Measurements from ENCODE around the gene SMARCA4.

Gene SMARCA4

DNA sequence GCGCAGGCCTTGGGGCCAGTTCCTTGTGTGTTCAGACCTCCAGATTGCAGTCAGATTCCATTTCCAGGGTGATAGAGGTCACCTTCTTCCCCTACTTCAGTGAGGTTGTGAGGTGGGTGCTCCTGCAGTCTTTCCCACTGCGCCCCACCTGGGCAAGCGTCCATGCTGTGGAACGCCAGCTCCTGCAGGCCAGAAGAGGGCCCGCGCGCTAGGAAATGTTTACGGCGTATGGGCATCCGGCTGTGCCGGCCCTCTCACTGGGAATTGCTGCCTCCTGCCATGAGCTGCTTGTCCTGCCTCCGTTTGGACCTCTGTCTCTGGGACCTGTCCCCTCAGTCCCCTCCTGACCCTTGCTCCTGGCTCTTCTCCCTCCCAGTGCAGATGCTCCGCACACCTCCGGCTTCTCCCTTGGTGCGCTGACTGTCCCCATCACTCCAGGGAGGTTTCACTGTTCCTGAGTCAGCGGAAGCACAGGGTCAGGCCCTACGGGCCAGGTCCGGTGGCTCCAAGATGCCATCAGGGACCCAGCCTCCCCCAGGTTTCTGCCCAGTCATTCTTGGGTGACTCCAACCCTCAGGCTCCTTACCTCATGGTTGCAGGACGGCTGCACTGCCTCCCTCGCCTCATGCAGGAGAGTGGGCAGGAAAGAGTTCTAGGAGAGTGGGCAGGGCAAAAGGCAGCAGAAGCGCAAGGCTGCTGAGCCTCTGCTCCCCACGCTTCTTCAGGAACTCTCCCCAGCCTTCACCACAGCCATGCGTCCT, 56.6 kb downstream of the SMARCA4 start:
- DNase-seq = no peak

DNA sequence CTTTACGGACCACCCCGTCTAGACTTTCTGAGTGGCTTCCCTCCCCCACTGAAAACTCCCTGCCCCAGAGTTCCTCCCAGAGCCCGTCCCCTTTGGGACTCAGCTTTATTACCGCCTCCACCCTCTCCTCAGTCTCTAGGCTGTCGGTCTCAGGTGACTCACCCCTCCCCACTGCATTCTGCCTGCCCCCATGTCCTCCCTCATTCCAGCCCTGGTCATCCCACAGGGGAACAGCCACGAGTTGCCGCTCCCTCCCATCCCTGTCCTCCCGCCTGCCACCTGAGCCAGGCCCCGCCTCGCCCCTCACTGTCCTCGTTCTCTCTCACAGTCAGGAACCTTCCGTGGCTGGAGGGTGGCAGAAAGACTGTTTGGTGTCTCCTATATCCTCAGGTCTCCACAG, 57.3 kb downstream of the SMARCA4 start:
- DNase-seq = no peak

DNA sequence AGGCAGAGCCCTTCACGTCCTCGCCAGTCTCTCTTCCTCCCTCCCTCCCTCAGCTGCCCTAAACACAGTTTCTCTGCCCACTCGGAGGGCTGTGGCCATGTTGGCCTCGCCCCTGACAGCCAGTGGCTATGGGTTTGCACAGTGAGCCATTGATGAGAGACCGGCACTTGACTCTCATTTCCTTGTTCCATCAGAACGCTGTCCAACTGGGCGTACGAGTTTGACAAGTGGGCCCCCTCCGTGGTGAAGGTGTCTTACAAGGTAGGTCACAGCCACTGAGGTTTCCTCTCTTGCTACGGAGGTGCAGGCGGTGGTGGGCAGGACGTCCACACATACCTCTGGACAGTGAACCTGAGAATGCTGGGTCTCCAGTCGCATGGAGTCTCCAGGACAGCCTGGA, 57.9 kb downstream of the SMARCA4 start:
- no peak for DNase-seq

DNA sequence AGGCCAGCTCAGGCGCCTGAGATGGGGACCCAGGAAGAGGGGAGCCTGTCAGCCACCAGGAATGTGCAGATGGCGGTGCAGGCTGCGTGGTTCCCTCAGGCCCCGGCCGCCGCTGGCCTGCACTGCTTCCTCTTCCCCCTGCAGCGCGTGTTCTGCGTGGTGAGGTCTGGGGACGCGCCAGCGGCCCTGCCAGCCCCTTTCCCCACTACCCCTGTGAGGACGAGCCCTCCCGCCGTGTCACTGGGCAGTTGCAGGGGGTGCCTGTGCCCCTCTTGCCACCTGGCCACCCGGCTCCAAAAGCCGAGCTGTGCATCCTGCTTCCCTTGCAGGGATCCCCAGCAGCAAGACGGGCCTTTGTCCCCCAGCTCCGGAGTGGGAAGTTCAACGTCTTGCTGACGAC, 58.4 kb downstream of the SMARCA4 start:
- no peak for DNase-seq

DNA sequence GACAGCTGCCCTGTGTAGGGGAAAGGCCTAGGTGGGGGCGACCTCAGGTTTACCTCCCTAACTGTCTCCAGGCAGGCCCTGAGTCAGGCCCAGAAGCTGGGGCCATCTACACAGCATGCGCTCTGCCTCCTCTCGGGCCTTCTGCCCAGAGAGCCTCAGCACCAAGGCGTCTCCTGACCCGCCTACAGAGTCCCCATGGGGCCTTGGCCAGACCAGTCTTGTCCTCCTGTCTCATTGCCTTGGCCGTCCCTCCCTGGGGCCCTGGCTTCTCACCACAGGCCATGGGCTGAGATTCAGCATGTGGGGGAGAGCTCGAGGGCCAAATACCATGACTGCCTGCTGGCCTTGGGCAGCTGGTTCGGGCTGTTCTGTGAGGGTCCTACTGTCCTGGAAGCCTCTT, 59.0 kb downstream of the SMARCA4 start:
- no peak for DNase-seq

DNA sequence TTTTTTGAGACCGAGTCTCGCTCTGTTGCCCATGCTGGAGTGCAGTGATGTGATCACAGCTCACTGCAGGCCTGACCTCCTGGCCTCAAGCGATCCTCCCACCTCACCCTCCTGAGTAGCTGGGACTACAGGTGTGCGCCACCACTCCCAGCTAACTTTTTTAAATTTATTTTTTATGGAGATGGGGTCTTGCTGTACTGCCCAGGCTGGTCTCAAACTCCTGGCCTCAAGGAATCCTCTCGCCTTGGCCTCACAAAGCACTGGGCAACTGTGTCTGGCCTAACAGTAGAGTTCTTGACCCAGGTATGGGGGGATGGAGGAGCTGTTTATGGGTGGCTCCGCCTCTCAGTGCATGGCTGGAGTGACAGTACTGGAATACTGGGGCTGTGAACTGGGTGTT, 59.6 kb downstream of the SMARCA4 start:
- DNase-seq = no peak

DNA sequence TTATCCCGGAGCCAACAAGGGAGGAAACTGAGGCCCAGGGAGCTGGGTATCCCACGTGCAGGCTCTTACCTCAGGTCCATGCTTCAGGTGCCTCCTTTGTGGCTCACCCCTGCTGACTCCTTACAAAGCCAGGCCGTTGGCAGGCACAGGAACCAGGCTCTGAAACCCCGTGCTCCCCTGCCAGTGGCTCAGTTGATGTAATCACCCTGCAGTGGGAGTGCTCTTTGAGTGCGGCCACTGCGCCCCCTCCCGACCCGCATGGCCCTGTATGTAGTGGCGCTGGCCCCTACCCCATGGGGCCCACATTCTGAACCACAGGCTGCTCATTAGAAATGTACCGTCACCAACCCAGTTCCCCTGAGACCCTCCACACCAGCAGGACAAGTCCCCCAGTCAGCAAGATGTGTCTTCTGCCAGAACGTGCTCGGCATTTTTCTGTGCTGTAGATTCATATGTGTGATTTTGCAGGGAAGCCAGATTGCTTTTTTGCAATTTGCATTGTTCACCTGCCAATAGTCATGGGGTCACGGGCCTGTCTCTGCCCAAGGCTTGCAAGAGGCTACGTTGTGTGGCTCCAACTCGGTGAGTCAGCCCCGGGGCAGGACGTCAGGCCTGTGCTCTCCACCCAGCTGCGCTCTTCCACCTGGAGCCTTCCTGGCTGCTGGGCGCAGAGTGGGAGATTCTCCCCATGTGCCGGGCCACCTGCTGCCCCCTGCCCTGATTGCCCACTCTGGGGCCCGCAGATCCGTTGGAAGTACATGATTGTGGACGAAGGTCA, 60.3 kb downstream of the SMARCA4 start:
- DNase-seq = no peak

DNA sequence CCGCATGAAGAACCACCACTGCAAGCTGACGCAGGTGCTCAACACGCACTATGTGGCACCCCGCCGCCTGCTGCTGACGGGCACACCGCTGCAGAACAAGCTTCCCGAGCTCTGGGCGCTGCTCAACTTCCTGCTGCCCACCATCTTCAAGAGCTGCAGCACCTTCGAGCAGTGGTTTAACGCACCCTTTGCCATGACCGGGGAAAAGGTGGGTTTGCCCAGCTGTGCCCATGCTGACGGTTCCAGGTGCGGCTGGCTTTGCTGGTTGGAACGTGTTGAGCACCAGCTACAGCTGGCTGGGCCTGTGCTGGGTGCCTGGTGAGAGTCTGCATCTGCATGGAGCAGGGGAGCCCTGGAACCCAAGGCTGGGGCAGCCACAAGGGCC, 60.9 kb downstream of the SMARCA4 start:
- DNase-seq = no peak

DNA sequence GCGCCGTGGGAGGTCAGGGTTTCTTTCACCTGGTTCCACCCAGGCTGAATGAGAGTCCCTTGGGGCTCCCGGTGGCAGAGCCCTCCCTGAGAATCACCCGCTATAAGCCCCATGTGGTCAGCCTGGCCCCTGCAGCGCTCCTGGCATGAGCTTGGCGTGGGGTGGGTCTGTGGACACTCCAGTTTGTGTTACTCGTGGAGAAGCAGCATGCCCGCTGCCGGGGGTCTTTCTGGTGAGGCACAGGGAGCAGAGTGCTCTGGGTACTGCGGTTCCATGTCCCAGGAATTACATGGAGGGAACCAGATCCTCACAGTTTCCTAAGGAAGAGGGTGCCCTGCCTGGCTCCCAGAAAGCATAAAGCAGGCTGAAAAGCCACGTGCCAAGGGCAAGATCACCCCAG, 62.2 kb downstream of the SMARCA4 start:
- DNase-seq = no peak

DNA sequence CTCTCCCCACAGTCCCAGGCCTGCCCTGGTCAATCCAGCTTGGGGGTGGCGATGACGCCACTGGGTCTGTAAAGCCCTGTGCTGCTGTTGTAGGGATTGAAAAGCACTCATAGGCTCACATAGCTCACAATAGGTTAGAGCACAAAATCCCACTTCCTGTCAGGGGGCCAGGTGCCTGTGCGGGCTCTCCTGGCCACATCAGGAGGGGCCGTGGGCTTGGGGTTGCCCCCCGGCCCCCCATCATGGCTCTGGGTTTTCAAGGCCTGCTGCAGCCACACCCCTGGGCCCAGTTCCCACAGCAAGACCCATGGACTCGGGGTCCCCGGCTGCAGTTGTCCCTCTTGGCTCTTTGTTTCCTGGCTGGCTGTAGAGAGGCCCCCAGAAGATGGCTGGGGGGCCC, 62.9 kb downstream of the SMARCA4 start:
- DNase-seq = no peak

DNA sequence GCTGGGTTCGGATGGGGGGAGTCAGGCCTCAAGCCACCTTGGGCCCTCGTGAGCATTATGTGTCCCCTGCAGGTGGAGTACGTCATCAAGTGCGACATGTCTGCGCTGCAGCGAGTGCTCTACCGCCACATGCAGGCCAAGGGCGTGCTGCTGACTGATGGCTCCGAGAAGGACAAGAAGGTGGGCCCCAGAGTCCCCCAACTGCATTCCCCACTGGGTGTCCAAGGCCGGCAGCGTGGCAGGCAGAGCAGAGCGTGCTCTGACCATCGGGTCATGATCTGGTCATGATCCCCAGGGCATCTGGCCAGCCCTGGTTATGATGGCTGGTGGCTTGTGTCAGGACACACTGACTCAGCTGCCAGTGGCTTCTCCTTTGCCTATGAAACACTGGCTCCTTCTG, 63.4 kb downstream of the SMARCA4 start:
- DNase-seq = no peak

DNA sequence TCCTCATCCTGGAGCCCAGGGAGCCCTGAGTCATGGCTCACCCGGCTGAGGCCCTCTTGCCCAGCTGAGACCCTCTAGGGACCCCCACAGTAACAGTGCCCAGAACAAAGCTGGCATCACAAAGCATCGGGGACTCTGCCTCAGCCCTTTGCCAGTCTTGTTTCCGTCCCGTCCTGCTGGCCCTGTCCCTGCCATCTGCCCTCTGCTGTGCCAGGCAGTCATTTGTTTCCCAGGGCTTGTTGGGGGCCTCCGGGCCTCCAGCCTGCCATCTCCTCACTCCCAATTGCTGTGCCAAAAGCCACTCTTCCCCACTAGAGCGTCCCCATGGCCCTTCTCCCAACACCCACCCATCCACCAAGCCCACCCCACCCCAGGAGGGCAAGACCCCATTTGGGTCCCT, 64.2 kb downstream of the SMARCA4 start:
- no peak for DNase-seq

DNA sequence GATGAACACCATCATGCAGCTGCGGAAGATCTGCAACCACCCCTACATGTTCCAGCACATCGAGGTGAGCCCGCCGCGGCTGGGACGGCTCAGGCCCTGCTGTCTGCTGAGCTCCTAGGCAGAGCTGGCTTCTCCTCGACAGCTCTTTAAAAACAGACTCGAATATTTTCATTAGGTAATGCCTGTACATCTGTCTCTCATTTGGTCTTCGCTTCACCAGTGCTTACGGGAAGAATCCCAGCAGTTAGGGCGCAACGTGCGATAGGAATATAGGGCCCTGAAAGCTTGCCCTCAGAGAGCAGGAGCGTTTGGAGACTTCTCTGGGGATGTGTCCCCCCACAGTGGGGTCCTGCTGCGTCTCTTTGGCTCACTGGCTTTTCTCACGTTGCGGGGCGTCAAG, 64.6 kb downstream of the SMARCA4 start:
- DNase-seq = no peak

DNA sequence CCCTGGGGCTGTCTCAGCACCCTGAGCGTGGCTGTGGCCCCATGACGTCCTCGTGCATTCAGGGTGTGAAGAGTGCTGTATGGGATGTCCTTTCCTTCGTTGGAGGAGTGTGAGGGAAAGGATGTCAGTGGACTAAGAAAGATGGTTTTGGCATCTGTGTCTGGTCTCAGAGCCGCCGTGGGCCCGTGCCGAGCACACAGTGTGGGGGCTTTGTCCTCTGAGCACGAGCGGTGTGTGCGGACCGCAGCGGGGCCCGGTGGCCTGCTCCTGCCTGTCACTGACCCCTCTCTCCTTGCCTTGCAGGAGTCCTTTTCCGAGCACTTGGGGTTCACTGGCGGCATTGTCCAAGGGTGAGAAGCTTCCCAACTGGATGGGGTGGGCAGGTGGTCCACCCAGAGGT, 65.2 kb downstream of the SMARCA4 start:
- no peak for DNase-seq

DNA sequence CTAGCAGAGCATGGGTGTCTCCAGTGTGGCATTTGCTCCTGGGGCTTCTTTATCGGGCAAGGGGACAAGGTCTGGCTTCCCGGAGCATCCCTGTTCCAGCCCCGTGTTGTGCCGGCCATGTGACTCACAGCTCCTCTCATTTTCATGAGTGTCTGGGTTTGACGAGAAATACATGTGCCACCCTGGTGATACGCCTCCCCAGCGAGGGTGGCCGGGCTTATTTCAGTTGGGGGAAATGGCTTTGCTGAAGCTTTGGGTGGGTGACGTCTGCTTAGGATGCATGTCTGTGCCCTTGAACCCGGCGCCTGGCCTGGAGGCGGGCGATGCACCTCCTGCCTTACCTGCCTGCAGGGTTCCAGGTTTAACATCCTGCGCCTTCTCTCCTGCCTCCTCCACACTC, 66.6 kb downstream of the SMARCA4 start:
- no peak for DNase-seq

DNA sequence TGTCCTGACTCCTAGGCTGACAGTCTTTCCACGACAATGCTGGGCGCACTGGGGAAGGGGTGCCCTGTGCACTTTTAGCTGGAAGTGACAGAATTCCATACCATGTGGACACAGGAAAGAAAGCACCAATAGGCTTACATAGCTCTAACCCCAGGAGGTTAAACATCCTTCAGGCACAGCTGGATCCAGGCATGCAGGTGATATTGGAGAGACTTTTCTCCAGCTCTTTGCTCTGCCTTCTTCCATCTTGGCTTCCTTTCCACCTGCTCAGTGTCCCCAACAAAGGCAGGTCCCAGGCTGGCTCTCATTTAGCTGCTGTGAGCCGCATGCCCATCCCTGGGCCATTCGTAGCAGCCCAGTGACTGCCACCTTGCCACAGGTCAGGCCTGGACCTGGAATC, 67.3 kb downstream of the SMARCA4 start:
- DNase-seq = no peak

DNA sequence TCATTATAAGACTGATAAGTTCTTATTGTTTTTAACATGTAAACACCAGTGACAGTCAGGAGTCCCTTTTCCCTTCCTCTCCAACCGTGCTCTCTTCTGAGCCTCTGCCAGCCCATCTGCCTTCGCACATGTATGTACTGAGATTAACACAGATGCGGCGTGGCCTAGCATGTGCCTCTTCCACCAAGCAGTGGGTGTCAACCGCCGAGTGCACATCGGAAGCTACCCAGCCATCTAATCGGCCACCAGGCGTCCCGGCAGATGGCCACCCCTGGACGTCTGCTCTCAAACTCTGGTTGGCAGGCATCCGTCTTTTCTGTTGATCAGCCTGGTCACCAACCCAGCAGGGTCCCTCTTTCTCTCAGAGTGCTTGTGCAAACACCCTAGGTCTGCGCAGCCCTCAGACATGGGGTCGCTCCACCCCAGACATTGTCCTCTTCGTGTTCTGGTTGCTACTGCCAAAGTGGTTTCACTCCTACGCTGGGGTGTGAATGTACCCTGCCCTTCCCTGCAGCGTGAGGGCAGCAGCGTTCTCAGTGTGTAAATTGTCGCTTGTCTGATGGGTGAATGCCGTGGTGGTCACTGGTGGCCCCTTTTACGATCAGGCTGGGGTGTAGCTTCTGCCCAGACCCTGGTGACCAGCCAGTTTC, 70.7 kb downstream of the SMARCA4 start:
- DNase-seq = no peak

DNA sequence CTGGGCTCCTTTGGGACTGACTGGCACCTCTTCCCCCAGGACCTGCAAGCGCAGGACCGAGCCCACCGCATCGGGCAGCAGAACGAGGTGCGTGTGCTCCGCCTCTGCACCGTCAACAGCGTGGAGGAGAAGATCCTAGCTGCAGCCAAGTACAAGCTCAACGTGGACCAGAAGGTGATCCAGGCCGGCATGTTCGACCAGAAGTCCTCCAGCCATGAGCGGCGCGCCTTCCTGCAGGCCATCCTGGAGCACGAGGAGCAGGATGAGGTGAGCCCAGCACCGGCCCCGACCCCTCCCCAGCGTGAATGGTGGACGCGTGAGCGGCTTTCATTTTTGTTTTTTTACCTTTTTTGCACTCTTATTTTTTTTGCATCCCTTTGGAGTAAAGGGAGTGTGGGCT, 72.4 kb downstream of the SMARCA4 start:
- DNase-seq = no peak

DNA sequence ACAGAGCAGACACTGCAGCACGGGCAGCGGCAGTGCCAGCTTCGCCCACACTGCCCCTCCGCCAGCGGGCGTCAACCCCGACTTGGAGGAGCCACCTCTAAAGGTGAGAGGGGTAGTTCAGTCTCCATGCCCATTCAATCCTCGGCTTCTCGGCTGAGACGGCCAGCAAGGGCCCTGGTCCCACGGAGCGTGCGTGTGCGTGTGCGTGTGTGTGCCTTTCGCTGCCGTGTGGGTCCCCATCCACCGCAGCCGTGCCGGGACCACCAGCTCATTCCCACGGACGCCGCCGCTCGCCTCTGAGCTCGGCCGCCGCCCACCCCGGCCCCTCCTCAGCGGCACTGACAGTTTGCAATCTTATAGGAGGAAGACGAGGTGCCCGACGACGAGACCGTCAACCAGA, 72.9 kb downstream of the SMARCA4 start:
- DNase-seq = no peak

DNA sequence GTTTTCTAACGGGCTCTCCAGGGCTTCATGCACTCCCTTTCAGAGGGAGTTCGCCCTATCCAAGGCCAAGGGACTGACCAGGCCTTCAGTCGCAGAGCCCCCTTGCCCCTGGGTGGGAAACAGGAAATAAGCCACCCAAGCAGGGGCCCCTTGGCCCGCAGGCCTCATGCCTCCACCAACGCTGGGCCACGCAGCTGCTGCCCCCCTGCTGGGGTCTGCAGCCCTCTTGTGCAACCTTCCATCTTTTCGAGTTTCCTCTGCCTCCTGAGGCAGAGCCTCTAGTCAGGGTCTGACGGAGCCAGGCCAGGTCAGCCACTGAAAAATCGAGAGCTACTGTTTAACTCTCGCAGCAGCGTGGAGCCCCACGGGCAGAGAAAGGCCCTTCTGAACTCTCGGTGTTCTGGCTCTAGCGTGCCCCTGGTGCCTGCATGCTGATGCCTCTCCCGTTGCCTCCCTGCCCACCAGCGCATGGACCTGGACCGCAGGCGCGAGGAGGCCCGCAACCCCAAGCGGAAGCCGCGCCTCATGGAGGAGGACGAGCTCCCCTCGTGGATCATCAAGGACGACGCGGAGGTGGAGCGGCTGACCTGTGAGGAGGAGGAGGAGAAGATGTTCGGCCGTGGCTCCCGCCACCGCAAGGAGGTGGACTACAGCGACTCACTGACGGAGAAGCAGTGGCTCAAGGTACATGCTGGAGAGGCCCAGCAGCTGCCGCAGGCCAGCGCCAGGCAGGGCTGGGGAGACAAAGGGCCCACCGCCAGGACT, 73.8 kb downstream of the SMARCA4 start:
- DNase-seq = no peak

DNA sequence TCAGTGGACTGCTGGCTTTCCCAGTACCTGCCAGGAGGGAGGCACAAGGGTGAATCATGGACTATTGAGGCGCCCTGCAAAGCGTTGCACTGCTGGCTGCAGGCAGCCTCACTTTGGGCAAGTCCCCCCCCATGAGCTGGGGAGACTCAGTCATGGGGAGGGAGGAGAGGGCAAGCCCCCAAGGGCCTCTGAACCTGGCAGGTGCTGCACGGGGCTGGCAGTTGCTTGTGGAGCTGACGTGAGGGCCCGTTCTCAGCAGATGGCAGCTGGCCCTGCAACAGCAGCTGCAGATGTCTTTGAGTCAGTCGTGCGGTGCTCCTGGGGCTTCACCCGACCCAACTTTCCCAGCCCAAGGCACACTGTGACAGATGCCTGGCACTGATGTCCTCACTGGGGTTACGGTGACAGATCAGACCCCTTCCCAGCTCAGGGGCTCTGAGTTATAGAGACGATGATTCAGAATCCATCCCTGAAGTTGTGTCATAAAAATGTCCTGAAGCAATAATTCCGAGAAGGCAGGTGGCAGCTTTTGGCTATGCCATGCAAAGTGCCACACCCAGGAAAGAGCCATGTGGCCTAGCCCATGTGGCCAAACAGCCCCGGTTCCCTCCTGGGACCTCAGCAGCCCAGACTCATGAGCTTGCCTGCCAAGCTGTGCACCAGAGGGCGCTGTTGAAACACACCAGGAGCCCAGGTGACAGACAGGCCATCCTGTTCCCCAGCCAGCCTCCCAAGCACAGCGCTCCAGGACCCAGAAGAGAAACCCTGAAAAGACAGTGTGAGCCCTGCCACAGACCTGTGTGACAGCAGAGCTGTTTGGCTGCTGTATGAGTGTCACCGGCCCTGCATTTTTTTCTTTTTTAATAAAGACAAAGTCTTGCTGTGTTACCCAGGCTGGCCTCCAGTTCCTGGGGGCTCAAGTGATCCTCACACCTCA, 74.9 kb downstream of the SMARCA4 start:
- peak; percentile 91 for DNase-seq

DNA sequence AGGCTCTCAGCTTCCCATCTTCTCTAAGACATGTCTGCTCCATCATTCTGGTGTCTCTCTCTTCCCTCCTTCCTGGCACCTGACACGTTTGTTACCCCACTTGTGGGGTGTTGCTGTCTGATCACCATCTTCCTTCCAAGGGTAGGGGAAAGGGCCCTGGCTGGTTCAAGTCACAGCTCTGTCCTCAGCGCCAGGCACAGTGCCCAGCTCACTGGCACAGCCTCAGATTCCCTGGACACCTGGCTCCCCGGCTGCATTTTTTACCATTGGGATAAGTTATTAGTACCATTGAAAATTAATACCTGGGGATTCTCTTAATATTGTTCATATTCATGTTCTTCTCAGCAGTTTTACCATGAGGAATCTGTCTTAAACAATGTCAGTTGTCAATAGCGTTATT, 77.7 kb downstream of the SMARCA4 start:
- DNase-seq = no peak
